Measurements from ENCODE around the gene TBL3.
"Not testable (repeated sequence)": the region's sequence is repeated elsewhere in the genome, so short reads cannot be mapped to it uniquely, and the experiment has no call there.

TBL3 gene

GRCh38 chr16:1999866-2000514, 28.1 kb downstream of the TBL3 start:
- no peak for DNase-seq (ENCODE audit: low read depth)

- no peak for DNase-seq (ENCODE audit: low read depth)
Measured at GRCh38 chr16:2001035-2001434, 29.2 kb downstream of the TBL3 start.

GRCh38 chr16:2001456-2002355, 29.9 kb downstream of the TBL3 start:
- no peak for DNase-seq (ENCODE audit: low read depth)

- no peak for DNase-seq (ENCODE audit: low read depth)
Measured at GRCh38 chr16:2002406-2003230, 30.8 kb downstream of the TBL3 start.

GRCh38 chr16:2003231-2003826, 31.5 kb downstream of the TBL3 start:
- DNase-seq (ENCODE audit: low read depth), result no peak

GRCh38 chr16:2003827-2004641, 32.2 kb downstream of the TBL3 start:
- DNase-seq (ENCODE audit: low read depth), result peak; percentile 78

- DNase-seq (ENCODE audit: low read depth), result no peak
Measured at GRCh38 chr16:2004795-2005517, 33.1 kb downstream of the TBL3 start.

GRCh38 chr16:2005646-2006045, 33.8 kb downstream of the TBL3 start:
- no peak for DNase-seq (ENCODE audit: low read depth)

- no peak for DNase-seq (ENCODE audit: low read depth)
Measured at GRCh38 chr16:2006317-2006716, 34.5 kb downstream of the TBL3 start.

- no peak for DNase-seq (ENCODE audit: low read depth)
Measured at GRCh38 chr16:2007081-2007836, 35.4 kb downstream of the TBL3 start.

GRCh38 chr16:2008009-2008526, 36.2 kb downstream of the TBL3 start:
- no peak for DNase-seq (ENCODE audit: low read depth)

- DNase-seq (ENCODE audit: low read depth), result no peak
Measured at GRCh38 chr16:2008631-2009163, 36.8 kb downstream of the TBL3 start.

GRCh38 chr16:2009164-2009711, 37.4 kb downstream of the TBL3 start:
- no peak for DNase-seq (ENCODE audit: low read depth)

- peak; percentile 74 for DNase-seq (ENCODE audit: low read depth)
Measured at GRCh38 chr16:2009791-2010510, 38.1 kb downstream of the TBL3 start, which contains the start of gene ZNF598. Gene ZNF598, minus strand, starts transcription at chr16:2009821.

GRCh38 chr16:2011726-2012125, 39.9 kb downstream of the TBL3 start:
- DNase-seq (ENCODE audit: low read depth), result not testable (repeated sequence)

GRCh38 chr16:2013527-2013926, 41.7 kb downstream of the TBL3 start:
- DNase-seq (ENCODE audit: low read depth), result no peak

- no peak for DNase-seq (ENCODE audit: low read depth)
Measured at GRCh38 chr16:2015117-2015946, 43.5 kb downstream of the TBL3 start.

GRCh38 chr16:2015947-2016208, 44.0 kb downstream of the TBL3 start:
- no peak for DNase-seq (ENCODE audit: low read depth)
